ENCODE results near the gene IRAK1. TPM values are rescaled to one million over a fixed set of nuclear protein-coding genes. Genes with fewer than 3 reads are reported as not detected.

IRAK1 gene
- total RNA-seq, 2 experiments from 2014 or later: 61.2 to 67.4 TPM

DNA sequence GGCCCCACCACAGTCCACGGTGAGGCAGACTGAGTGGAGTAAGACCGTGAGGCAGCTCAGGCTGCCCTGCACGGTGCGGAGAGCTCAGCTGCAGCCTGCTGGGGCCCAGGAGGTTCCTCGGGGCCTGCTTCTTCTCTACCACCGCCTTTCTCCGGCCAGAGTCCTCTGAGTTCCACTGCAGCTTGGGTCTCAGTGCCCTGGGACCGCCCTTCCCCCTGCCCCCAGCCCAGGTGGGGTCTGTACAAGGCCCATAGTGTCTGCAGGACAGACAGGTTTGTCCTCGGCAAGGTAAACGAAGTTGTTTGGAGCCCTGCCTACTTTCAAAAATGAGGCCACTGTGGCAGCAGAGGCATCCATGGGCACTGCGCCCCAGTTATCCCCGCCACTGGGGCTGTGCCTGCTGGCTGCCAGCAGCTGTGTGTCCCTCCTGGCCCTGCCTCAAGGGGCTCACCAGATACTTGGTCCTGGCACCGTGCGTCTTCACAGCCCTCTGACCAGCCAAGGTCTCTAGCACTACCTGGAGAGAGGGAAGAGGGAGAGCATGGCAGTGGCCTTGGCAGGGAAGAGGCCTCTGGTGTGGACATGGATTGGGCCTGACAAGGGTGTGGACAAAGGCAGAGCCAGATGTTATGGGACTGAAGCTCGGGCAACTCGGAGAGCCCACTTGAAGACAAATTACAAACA lies 4.0 kb downstream of the IRAK1 start:
- Mint-ChIP-seq H3K27me3 (no peaks in the 10 kb centered on the region), H3K36me3 (ENCODE audit: low read depth) (peaks cover 38% of the 10 kb centered on the region), H3K4me3 (peak overlapping the region; percentile 66), H3K27ac (no peak overlapping the region), H3K4me1 (ENCODE audit: low read depth) (peaks cover 9% of the 10 kb centered on the region), H3K9me3 (no peaks in the 10 kb centered on the region)
- no peak for ATAC-seq (ENCODE audit: poor library complexity)
- H3K4me3 ChIP-seq (ENCODE audit: low read length): no peak overlapping the region
- H3K4me1 ChIP-seq (ENCODE audit: insufficient read depth, low read length): peaks cover 44% of the 10 kb centered on the region
- intact Hi-C loops (cut with DNase I, micrococcal nuclease): loop anchor here (5.0 to 10.0 kb wide), 4 partner anchors 38 to 359 kb away; partner anchors contain the start of genes EMD (in 1 of the 2), FLNA (in 1 of the 2) and MECP2 (in 1 of the 2)
- DNase-seq: no peak
- no peaks in the 10 kb centered on the region for H3K27me3 ChIP-seq (ENCODE audit: control insufficient read depth in 1 of 2, insufficient read depth in 2 of 2, low read length in 2 of 2)
- ChIA-PET POLR2A (no interaction called here), CTCF (interaction anchor here (3.1 kb wide), 1 partner anchor 36 kb away, joined by 12 read pairs; no protein-coding TSS in a partner anchor)
- H3K36me3 ChIP-seq (ENCODE audit: insufficient read depth, low read length): peaks cover 46% of the 10 kb centered on the region
- H3K9me3 ChIP-seq (ENCODE audit: control insufficient read depth in 1 of 2, insufficient read depth in 1 of 2, low read length in 2 of 2): no peaks in the 10 kb centered on the region
- TF ChIP-seq, protein P1, sequence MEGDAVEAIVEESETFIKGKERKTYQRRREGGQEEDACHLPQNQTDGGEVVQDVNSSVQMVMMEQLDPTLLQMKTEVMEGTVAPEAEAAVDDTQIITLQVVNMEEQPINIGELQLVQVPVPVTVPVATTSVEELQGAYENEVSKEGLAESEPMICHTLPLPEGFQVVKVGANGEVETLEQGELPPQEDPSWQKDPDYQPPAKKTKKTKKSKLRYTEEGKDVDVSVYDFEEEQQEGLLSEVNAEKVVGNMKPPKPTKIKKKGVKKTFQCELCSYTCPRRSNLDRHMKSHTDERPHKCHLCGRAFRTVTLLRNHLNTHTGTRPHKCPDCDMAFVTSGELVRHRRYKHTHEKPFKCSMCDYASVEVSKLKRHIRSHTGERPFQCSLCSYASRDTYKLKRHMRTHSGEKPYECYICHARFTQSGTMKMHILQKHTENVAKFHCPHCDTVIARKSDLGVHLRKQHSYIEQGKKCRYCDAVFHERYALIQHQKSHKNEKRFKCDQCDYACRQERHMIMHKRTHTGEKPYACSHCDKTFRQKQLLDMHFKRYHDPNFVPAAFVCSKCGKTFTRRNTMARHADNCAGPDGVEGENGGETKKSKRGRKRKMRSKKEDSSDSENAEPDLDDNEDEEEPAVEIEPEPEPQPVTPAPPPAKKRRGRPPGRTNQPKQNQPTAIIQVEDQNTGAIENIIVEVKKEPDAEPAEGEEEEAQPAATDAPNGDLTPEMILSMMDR (IDR thresholded peaks at IDR 0.05): no peak
- no peak overlapping the region for H3K27ac ChIP-seq (ENCODE audit: low read depth in 1 of 2, low read length in 2 of 2)

DNA sequence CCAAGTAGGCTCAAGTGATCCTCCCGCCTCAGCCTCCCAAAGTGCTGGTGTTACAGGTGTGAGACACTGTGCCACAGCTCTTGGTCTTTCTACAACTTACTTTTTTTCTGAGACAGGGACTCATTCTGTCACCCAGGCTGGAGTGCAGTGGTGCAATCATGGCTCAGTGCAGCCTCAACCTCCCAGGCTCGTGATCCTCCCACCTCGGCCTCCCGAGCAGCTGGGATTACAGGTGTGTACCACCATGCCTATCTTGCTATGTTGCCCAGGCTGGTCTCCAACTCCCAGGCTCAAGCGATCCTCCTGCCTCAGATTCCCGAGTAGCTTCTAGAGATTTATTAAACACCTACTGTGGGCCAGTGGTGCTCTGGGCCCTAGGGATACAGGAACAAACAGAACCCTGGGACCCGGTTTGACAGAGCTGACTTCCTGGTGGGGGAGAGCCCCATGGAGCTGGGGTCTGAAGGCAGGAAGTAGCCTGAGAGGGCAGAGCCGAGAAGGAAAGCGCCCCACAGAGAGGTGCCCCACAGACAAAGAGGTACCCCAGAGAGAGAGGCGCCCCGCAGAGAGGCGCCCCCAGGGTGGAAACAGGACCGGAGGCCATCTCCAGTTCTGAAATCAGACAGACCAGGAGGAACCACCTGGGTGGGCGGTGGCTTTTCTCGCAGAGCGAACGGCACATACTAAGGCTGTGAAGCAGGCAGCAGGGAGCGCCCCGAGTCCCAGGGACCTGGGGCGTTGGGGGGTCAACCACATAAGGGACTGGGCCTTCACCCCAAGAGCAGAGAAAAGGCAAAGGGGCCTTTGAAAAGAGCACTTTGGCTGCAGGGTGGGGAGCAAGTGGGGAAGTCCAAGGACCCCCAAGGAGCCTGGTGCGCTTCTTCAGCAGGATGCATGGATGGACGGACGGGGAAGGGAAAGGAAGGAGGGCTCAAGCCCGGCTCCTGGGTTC lies 5.0 kb downstream of the IRAK1 start:
- peaks cover 37% of the 10 kb centered on the region for H3K4me1 ChIP-seq (ENCODE audit: insufficient read depth, low read length)
- no peak overlapping the region for H3K4me3 Mint-ChIP-seq
- ChIA-PET POLR2A (interaction anchor here (0.5 to 2.5 kb wide), 4 partner anchors 25 to 72 kb away, joined by 3 to 7 read pairs (median 4); no protein-coding TSS in a partner anchor), CTCF (interaction anchor here (0.8 to 3.1 kb wide), 5 partner anchors 12 to 292 kb away, joined by 3 to 12 read pairs (median 4); no protein-coding TSS in a partner anchor)
- intact Hi-C loops (cut with DNase I, micrococcal nuclease): loop anchor here (5.0 to 10.0 kb wide), 4 partner anchors 37 to 360 kb away; partner anchors contain the start of genes EMD (in 1 of the 2), FLNA (in 1 of the 2) and MECP2 (in 1 of the 2)
- peaks cover 47% of the 10 kb centered on the region for H3K36me3 ChIP-seq (ENCODE audit: insufficient read depth, low read length)
- TF ChIP-seq, protein P1 (IDR thresholded peaks at IDR 0.05): no peak
- peaks cover 5% of the 10 kb centered on the region for H3K4me1 Mint-ChIP-seq (ENCODE audit: low read depth)
- H3K27ac Mint-ChIP-seq: no peak overlapping the region
- no peaks in the 10 kb centered on the region for H3K27me3 Mint-ChIP-seq
- H3K9me3 ChIP-seq (ENCODE audit: control insufficient read depth in 1 of 2, insufficient read depth in 1 of 2, low read length in 2 of 2): no peaks in the 10 kb centered on the region
- H3K27ac ChIP-seq (ENCODE audit: low read depth in 1 of 2, low read length in 2 of 2): no peak overlapping the region
- H3K27me3 ChIP-seq (ENCODE audit: control insufficient read depth in 1 of 2, insufficient read depth in 2 of 2, low read length in 2 of 2): no peaks in the 10 kb centered on the region
- peaks cover 35% of the 10 kb centered on the region for H3K36me3 Mint-ChIP-seq (ENCODE audit: low read depth)
- DNase-seq: no peak
- no peak overlapping the region for H3K4me3 ChIP-seq (ENCODE audit: low read length)
- no peak for ATAC-seq (ENCODE audit: poor library complexity)
- no peaks in the 10 kb centered on the region for H3K9me3 Mint-ChIP-seq
